ENCODE measurements around the gene MCTP2. TPM values are rescaled to one million over a fixed set of nuclear protein-coding genes. Genes with fewer than 3 reads are reported as not detected.

MCTP2 gene
- total and polyA plus RNA-seq, 9 of the 15 experiments (the other 6 are each of a cell fraction or from before 2014, with no cell fraction given), result 0.07 TPM; not detected in 8

GRCh38 chr15:94445566-94446160 is 214.3 kb downstream of the MCTP2 start:
- Histone ChIP-seq H3K4me1 (replicated peaks in 1 of 2; ENCODE audit: control insufficient read depth in 2 of 2, insufficient read depth in 2 of 2, low read length in 2 of 2) (no peaks in the 10 kb centered on the region), H3K27ac (ENCODE audit: extremely low read depth, low read depth, low read length) (no peak overlapping the region), H3K9me1 (ENCODE audit: control insufficient read depth, insufficient read depth, low read length) (no peaks in the 10 kb centered on the region), H2AFZ (ENCODE audit: low read depth, low read length) (no peak overlapping the region), H3K79me2 (ENCODE audit: control insufficient read depth, insufficient read depth, low read length) (no peaks in the 10 kb centered on the region), H3K27me3 (ENCODE audit: control insufficient read depth in 2 of 2, insufficient read depth in 2 of 2, low read length in 2 of 2) (no peaks in the 10 kb centered on the region), H3K9me3 (replicated peaks; ENCODE audit: control insufficient read depth, insufficient read depth, low read depth, low read length) (no peaks in the 10 kb centered on the region), H3K9ac (ENCODE audit: insufficient read depth in 1 of 2, low read depth in 2 of 2, low read length in 2 of 2) (no peak overlapping the region), H3K4me3 (no peak overlapping the region), H4K20me1 (replicated peaks; ENCODE audit: control insufficient read depth, insufficient read depth, low read length) (no peaks in the 10 kb centered on the region), H3K4me2 (ENCODE audit: insufficient read depth, low read length) (no peak overlapping the region), H3K36me3 (ENCODE audit: control insufficient read depth, insufficient read depth, low read length) (no peaks in the 10 kb centered on the region)
- no peak for FAIRE-seq
- WGBS (ENCODE audit: insufficient coverage, low coverage, missing lambda C conversion rate), result 1% methylated on average over 7 of the region's 7 CpGs
- intact Hi-C loops (cut with micrococcal nuclease), result no loop called here
- BruUV-seq (replicated peaks), result no TSS peak
- in situ Hi-C loops (cut with MboI), result no loop called here
- TF ChIP-seq ARID3A (IDR thresholded peaks at IDR 0.05; ENCODE audit: borderline replicate concordance, low read depth, low read length) (no peak), ATF1 (CRISPR knock-in tag; IDR thresholded peaks at IDR 0.05) (no peak), ATF1 (tag; IDR thresholded peaks at IDR 0.05) (no peak), ZBTB8A (IDR thresholded peaks at IDR 0.05; ENCODE audit: partially characterized antibody) (no peak), ZNF134 (CRISPR knock-in tag; conservative IDR thresholded peaks at IDR 0.05) (no peak), ESRRA (IDR thresholded peaks at IDR 0.05; ENCODE audit: borderline replicate concordance, low read depth) (no peak), ZBTB26 (CRISPR knock-in tag; IDR thresholded peaks at IDR 0.05) (no peak)
- no peak for ATAC-seq
- ChIA-PET CTCF (ENCODE audit: low intra/inter-chr PET ratio) (no interaction called here), POLR2A (no interaction called here)
- DNase-seq (ENCODE audit: extremely low read depth in 1 of 4, low spot score in 3 of 4), result no peak

All from K562 (cell line).